ACC112 (cell line): ENCODE measurements around the gene JPH3.
A peak's percentile ranks its signal among the peaks of the same experiment; 100 is the strongest.

Experiments
- H2AFZ ChIP-seq: fragments of 200-600 bp; sonication (generic); one replicate; pipeline ENCODE4 v1.6.0; 2017; ENCODE audit warnings: antibody characterized with exemption, low read length; ENCODE audit not compliant: unreplicated experiment
- H3K27ac ChIP-seq: fragments of 200-600 bp; sonication (generic); 2 replicates; pipeline ENCODE4 v1.5.1; 2014; ENCODE audit warnings: low read depth, mild to moderate bottlenecking, antibody characterized with exemption, low read length, moderate library complexity
- H3K27me3 ChIP-seq: fragments of 200-600 bp; sonication (generic); 2 replicates; pipeline ENCODE4 v1.6.1; 2014; ENCODE audit warnings: mild to moderate bottlenecking, antibody characterized with exemption, low read length, moderate library complexity, mixed read lengths; ENCODE audit not compliant: insufficient read depth
- H3K36me3 ChIP-seq: fragments of 200-600 bp; sonication (generic); 2 replicates; pipeline ENCODE4 v1.6.1; 2016; ENCODE audit warnings: mild to moderate bottlenecking, antibody characterized with exemption, low read length, moderate library complexity, mixed read lengths; ENCODE audit not compliant: insufficient read depth
- H3K4me1 ChIP-seq: fragments of 200-600 bp; sonication (generic); one replicate; pipeline ENCODE4 v1.6.1; 2016; ENCODE audit warnings: low read length, mixed read lengths; ENCODE audit not compliant: insufficient read depth, unreplicated experiment, control insufficient read depth
- H3K4me3 ChIP-seq: fragments of 200-600 bp; sonication (generic); 2 replicates; pipeline ENCODE4 v1.5.1; 2014; ENCODE audit warnings: mild to moderate bottlenecking, low read depth, low read length
- H3K79me2 ChIP-seq: fragments of 200-600 bp; sonication (generic); one replicate; pipeline ENCODE4 v1.6.0; 2016; ENCODE audit warnings: low read length; ENCODE audit not compliant: control insufficient read depth, unreplicated experiment, insufficient read depth

JPH3 gene

DNA sequence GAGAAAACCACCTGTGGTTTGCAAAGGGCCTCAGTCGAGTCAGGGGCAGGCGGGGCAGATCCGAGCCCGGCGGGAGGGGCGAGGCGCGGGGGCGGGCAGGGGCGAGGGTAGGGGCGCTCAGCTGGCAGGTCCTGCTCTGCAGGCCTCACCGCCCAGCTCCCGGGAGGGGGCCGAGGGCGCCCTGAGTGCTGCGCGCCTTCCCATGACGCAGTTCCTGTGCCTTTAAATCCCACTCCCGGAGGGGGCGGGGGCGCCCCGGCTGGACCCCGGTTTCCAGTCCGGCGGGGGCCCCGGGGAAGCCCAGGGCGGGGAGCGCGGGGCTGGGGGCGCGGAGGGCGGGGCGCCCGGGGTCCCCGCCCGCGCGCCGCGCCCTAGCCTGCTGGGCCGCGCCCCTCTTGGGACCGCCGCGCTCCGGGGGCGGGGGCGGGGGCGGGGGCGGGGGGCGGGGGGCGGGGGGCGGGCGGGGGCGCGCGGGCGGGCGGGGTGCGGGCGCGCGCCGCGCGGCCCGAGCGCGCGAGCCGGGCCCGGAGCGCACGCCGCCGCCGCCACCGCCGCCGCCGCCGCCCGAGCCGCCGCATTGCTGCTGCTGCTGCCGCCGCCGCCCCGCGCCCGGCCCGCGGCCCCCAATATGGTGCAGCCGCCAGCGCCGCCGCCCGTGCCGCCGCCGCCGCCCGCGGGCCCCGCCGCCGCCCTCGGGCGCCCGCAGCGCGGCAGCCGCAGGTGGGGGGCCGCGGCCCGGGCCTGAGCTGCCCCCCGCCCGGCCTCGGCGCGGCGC lies at the start of gene JPH3:
Gene JPH3, plus strand, starts transcription at position 508 of the 775 bp plus-strand sequence. CDS start 639 bp downstream, outside the sequence.
- Histone ChIP-seq H3K4me3 (peak within 1 kb of the TSS; percentile 37; the same call in 1 of the 2 replicates), H3K36me3 (no peaks in the 10 kb centered on the region), H3K4me1 (no peaks in the 10 kb centered on the region), H3K79me2 (no peaks in the 10 kb centered on the region), H2AFZ (no peak within 1 kb of the TSS), H3K27ac (no peak within 1 kb of the TSS), H3K27me3 (peaks cover 94% of the 10 kb centered on the region)

DNA sequence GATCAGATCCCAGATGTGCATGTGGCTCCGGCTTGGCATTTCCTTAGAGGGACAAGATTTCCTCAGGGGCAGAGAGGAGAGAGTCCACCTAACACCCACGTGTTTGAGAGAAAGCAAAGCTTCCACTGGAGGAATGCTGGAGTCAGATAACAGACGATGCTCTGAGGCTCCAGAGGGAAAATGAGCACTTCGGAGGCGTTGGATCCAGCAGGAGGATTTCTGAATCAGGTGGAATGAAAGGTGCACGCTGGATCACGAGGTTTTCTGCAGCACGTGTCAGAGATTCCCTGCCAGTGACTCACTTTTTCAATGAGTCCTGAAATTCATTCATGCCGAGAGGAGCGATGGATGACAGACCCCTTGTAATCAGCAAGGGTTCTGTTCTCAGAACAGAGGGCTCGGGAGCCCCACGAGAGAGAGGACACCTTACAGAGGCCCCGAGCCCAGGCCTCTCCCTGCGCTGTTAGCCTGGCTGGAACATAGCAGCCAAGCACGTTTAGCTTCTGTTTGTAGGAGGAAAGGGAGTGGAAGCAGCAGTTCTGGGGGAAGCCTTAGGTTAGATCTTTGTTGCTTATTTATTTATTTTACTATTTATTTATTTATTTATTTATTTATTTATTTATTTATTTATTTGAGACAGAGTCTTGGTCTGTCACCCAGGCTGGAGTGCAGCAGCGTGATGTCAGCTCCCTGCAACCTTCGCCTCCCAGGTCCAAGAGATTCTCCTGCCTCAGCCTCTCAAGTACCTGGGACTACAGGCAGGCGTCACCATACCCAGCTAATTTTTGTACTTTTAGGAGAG lies 49.3 kb upstream of the JPH3 start:
- Histone ChIP-seq H2AFZ (no peak overlapping the region), H3K4me3 (no peak overlapping the region), H3K36me3 (no peaks in the 10 kb centered on the region), H3K79me2 (no peaks in the 10 kb centered on the region), H3K27me3 (no peaks in the 10 kb centered on the region), H3K4me1 (peaks cover 3% of the 10 kb centered on the region), H3K27ac (no peak overlapping the region)

DNA sequence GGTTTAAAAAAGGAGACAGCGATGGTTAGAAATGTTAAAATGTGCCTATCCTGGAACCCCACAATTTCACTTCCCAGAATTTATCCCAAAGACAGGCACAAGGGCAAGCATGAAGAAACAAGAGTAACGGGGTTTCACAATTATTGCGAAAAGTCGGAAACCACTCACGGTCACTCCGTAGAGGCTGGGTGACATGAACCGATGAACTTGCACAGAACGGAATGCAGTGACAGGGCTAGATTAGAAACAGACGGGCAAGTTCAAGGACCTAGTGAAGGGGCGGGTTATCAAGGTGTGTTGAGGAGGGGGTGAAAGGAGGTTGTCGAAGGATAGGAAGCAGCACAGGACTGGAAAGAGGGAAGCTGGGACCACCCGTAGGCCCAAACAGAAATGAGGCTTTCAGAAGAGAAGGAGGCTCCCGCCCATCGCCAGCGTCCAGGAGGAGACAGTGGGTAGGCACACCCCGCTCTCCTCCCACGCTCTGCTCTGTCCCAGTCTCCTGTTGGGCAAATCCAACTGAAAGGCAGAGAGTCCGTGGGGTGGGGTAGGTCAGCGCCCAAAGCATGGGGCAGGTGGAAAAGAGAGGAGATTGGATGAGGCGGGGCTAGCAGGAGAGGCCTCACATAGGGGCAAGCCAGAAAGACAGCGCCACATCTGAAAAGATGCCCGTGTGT lies 47.4 kb upstream of the JPH3 start:
- Histone ChIP-seq H3K4me1 (peaks cover 3% of the 10 kb centered on the region), H3K79me2 (no peaks in the 10 kb centered on the region), H2AFZ (no peak overlapping the region), H3K27me3 (no peaks in the 10 kb centered on the region), H3K4me3 (no peak overlapping the region), H3K36me3 (no peaks in the 10 kb centered on the region), H3K27ac (no peak overlapping the region)

DNA sequence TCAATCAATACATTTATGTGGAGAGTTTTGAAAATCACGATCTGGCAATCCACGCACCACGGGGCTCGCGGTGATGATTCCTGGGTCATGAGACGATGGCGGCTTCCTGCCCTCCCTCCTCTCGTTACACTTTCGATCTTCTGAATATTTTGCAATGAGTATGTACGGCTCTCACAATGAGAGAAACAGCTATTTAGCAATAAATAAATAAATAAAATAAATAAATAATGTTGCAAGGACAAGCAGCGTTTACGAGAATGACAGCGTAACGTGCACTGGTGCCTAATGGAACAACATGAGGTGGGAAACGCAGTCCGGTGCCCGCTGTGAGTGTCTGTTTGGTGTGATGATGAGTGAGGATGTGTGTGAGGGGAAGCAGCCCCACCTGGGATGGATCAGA lies 46.7 kb upstream of the JPH3 start:
- H3K36me3 ChIP-seq: no peaks in the 10 kb centered on the region
- H2AFZ ChIP-seq: no peak overlapping the region
- H3K4me3 ChIP-seq: no peak overlapping the region
- H3K27ac ChIP-seq: no peak overlapping the region
- H3K4me1 ChIP-seq: peaks cover 3% of the 10 kb centered on the region
- no peaks in the 10 kb centered on the region for H3K79me2 ChIP-seq
- no peaks in the 10 kb centered on the region for H3K27me3 ChIP-seq

- Histone ChIP-seq H3K27me3 (no peaks in the 10 kb centered on the region), H3K36me3 (no peaks in the 10 kb centered on the region), H3K4me3 (no peak overlapping the region), H3K4me1 (peaks cover 3% of the 10 kb centered on the region), H2AFZ (no peak overlapping the region), H3K79me2 (no peaks in the 10 kb centered on the region), H3K27ac (no peak overlapping the region)
Observed at GRCh38 chr16:87556941-87557459, 45.3 kb upstream of the JPH3 start.

- H3K36me3 ChIP-seq: no peaks in the 10 kb centered on the region
- no peak overlapping the region for H3K27ac ChIP-seq
- H2AFZ ChIP-seq: no peak overlapping the region
- no peak overlapping the region for H3K4me3 ChIP-seq
- H3K79me2 ChIP-seq: no peaks in the 10 kb centered on the region
- peaks cover 3% of the 10 kb centered on the region for H3K4me1 ChIP-seq
- H3K27me3 ChIP-seq: no peaks in the 10 kb centered on the region
Observed at GRCh38 chr16:87558682-87559081, 43.6 kb upstream of the JPH3 start.

DNA sequence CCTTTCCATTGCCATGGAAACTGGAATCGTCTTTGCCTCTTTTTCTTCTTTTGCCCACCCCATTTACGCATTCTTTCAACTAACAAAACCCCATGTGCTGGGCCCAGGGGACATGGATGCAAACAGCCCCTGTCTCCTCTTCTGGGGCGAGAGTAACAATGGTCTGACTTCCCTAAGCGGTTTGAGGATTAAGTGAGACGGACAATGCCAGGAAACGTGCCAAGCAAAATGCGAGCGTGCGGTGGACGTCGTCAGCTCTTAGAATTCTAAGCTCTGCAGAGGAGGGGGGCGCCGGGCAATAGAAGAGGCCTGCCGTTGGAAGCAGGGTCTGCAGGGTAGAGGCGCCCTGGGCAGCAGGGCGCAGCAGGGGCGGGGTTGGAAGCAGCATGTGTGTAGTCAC lies 42.4 kb upstream of the JPH3 start:
- H3K36me3 ChIP-seq: no peaks in the 10 kb centered on the region
- peaks cover 3% of the 10 kb centered on the region for H3K4me1 ChIP-seq
- no peak overlapping the region for H3K4me3 ChIP-seq
- H3K79me2 ChIP-seq: no peaks in the 10 kb centered on the region
- H3K27me3 ChIP-seq: no peaks in the 10 kb centered on the region
- H3K27ac ChIP-seq: no peak overlapping the region
- no peak overlapping the region for H2AFZ ChIP-seq

- H3K4me3 ChIP-seq: no peak overlapping the region
- H3K79me2 ChIP-seq: no peaks in the 10 kb centered on the region
- no peak overlapping the region for H2AFZ ChIP-seq
- H3K4me1 ChIP-seq: peaks cover 3% of the 10 kb centered on the region
- H3K27me3 ChIP-seq: no peaks in the 10 kb centered on the region
- H3K27ac ChIP-seq: no peak overlapping the region
- H3K36me3 ChIP-seq: no peaks in the 10 kb centered on the region
Observed at GRCh38 chr16:87560428-87561199, 41.7 kb upstream of the JPH3 start.

- H3K79me2 ChIP-seq: no peaks in the 10 kb centered on the region
- H3K36me3 ChIP-seq: no peaks in the 10 kb centered on the region
- H3K27me3 ChIP-seq: no peaks in the 10 kb centered on the region
- H3K4me3 ChIP-seq: no peak overlapping the region
- H3K27ac ChIP-seq: no peak overlapping the region
- H2AFZ ChIP-seq: no peak overlapping the region
- H3K4me1 ChIP-seq: peaks cover 3% of the 10 kb centered on the region
Observed at GRCh38 chr16:87561200-87562105, 40.9 kb upstream of the JPH3 start.
